Activated CD8-positive, alpha-beta memory T cell treated with anti-CD3 and anti-CD28 coated beads, Interleukin-2, amount 50 U/mL, for 48 hours (primary cell): ENCODE data around the gene RGP1.

Source experiments
- DNase-seq: peaks from one replicate; pipeline ENCODE4 v3.0.0-alpha.2; 2020

The RGP1 gene

GRCh38 chr9:35723908-35724307 lies 25.2 kb upstream of the RGP1 start:
- DNase-seq: no peak

- DNase-seq: no peak
Measured at GRCh38 chr9:35725362-35725761, 23.7 kb upstream of the RGP1 start.

- DNase-seq: no peak
Measured at GRCh38 chr9:35726931-35727330, 22.2 kb upstream of the RGP1 start.

GRCh38 chr9:35727676-35728040 lies 21.4 kb upstream of the RGP1 start:
- no peak for DNase-seq

- DNase-seq: peak; percentile 73
Measured at GRCh38 chr9:35728041-35728971, 20.8 kb upstream of the RGP1 start.

- DNase-seq: no peak
Measured at GRCh38 chr9:35729101-35729500, 20.0 kb upstream of the RGP1 start.

GRCh38 chr9:35729700-35730485 lies 19.2 kb upstream of the RGP1 start:
- no peak for DNase-seq

GRCh38 chr9:35730486-35730854 lies 18.6 kb upstream of the RGP1 start:
- no peak for DNase-seq

- DNase-seq: no peak
Measured at GRCh38 chr9:35731415-35732184, 17.5 kb upstream of the RGP1 start.

- peak; percentile 96 for DNase-seq
Measured at GRCh38 chr9:35732185-35732799, 16.8 kb upstream of the RGP1 start, which contains the start of the genes CREB3 and TLN1. TSS of gene CREB3 (plus strand) at chr9:35732666. CDS start at chr9:35732773, 107 bp downstream. TSS of gene TLN1 (minus strand) at chr9:35732195. CDS start at chr9:35725694, 6,501 bp downstream.

GRCh38 chr9:35732800-35733541 lies 16.1 kb upstream of the RGP1 start:
- DNase-seq: no peak

GRCh38 chr9:35734096-35734495 lies 15.0 kb upstream of the RGP1 start:
- DNase-seq: no peak

GRCh38 chr9:35736201-35736633 lies 12.9 kb upstream of the RGP1 start:
- peak; percentile 69 for DNase-seq

GRCh38 chr9:35737143-35737542 lies 11.9 kb upstream of the RGP1 start:
- DNase-seq: no peak

- DNase-seq: no peak
Measured at GRCh38 chr9:35738186-35738585, 10.9 kb upstream of the RGP1 start.

- DNase-seq: no peak
Measured at GRCh38 chr9:35738924-35739323, 10.2 kb upstream of the RGP1 start.

- DNase-seq: no peak
Measured at GRCh38 chr9:35740243-35740642, 8.8 kb upstream of the RGP1 start.

- no peak for DNase-seq
Measured at GRCh38 chr9:35741740-35742139, 7.3 kb upstream of the RGP1 start.

- no peak for DNase-seq
Measured at GRCh38 chr9:35743452-35743851, 5.6 kb upstream of the RGP1 start.

GRCh38 chr9:35743880-35744518 lies 5.1 kb upstream of the RGP1 start:
- no peak for DNase-seq

GRCh38 chr9:35745569-35745968 lies 3.5 kb upstream of the RGP1 start:
- DNase-seq: no peak
